Ascending aorta (tissue), 2 donors: ENCODE results near the gene HCFC1. TPM values are rescaled to one million over a fixed set of nuclear protein-coding genes. Genes with fewer than 3 reads are reported as not detected.

Source experiments
- DNase-seq, 2 donors: peaks; one replicate each; pipeline ENCODE4 v3.0.0-alpha.2; 2019; ENCODE audit warnings: low spot score in 2 of 2
- H3K27ac ChIP-seq, 2 donors: fragments of 200-600 bp; sonication (generic); one replicate each; pipeline ENCODE4 v1.5.1; 2016 to 2017; ENCODE audit warnings: mild to moderate bottlenecking in 1 of 2
- H3K27me3 ChIP-seq: fragments of 200-600 bp; sonication (generic); one replicate; pipeline ENCODE4 v1.5.1; 2017
- H3K36me3 ChIP-seq, 2 donors: fragments of 200-600 bp; sonication (generic); one replicate each; pipeline ENCODE4 v1.5.1; 2016
- H3K4me1 ChIP-seq, 2 donors: fragments of 200-600 bp; sonication (generic); one replicate each; pipeline ENCODE4 v1.5.1; 2016 to 2017; ENCODE audit warnings: mild to moderate bottlenecking in 1 of 2
- H3K4me3 ChIP-seq, 2 donors: fragments of 200-600 bp; sonication (generic); one replicate each; pipeline ENCODE4 v1.5.1; 2016 to 2017; ENCODE audit warnings: mild to moderate bottlenecking in 1 of 2
- H3K9me3 ChIP-seq, 2 donors: fragments of 200-600 bp; sonication (generic); one replicate each; pipeline ENCODE4 v1.5.1; 2016
- intact Hi-C: fragments of 100-400 bp; cut with DNase I; formaldehyde crosslinking; loops from one replicate; pipeline ENCODE4 v1.15.1; 2023
- total RNA-seq: library from RNA; depleted of rRNA; stranded (reverse); fragments of >200 nt; gene quantifications from one replicate; pipeline ENCODE4 v1.1.0, GENCODE V29; 2016
- TF ChIP-seq, protein P1 (sequence below), 3 experiments: fragments of 200-600 bp in 2 of 3; fragments of 450-650 bp in 1 of 3; sonication (generic) in 2 of 3; IDR thresholded peaks; one replicate each; pipeline ENCODE4 v1.5.1; 2016 to 2019; ENCODE audit warnings: antibody characterized with exemption in 3 of 3, mild to moderate bottlenecking in 1 of 3, moderate library complexity in 1 of 3

The HCFC1 gene
- total RNA-seq, 1 donor from 2014 or later, result 91.4 TPM

DNA sequence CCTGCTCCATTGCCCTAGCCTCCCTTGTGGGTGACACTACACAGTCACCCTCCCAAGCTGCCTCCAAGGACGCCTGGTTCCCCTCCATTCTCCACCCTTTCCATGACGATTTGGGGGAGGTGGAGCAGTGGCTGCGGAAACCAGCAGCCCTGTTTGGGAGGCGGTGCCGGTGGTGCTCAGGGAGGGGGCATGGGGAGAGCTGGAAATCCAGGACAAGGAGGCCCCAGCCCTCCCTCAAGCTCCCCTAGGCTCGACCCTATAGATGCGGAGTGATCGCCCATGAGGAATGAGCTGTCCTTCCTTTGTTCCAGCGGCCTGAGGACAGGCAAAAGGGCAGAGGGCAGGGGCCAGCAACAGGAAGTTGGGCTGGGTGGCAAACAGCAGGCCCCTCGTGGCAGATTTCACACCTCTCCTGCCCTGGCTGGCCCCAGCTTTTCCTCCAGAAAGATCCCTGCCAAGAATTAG, 23.6 kb downstream of the HCFC1 start:
- H3K27ac ChIP-seq, result no peak overlapping the region
- intact Hi-C loops, result no loop called here
- H3K4me3 ChIP-seq, result no peak overlapping the region

DNA sequence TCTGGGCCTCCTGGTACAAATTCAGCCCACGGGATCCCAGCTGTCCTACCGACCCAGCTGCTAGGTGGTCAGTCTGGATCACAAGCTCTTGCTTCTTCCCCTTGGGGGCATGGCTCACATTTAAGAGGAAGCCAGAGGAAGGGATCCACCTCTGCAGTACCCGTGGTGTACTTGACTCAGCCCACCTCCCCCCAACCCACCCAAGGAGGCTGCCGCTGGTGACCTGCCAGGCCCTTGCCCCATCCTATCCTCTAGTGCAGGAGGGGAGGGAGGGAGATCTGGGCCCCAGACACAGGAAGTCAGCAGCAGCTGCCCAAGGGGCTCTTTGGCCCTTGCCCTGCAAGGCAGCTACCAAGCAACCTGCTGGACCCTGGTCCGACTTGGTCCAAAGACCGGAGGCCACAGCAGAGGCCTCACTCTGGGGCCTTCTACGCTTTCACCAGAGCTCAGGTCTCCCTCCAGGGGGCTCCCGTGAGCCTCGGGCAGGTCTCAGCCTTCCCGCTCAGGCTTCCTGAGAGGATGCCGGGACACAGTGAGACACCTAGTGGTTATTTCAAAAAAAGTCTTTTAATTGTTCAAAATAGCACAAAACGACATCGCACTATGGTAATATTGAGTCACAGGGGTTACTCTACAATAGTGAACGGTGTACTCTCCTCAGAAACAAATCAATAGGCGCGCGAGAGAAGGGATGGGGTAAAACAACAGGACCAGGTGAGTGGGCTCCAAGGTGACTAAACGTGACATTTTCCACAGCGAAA, 24.4 kb downstream of the HCFC1 start:
- H3K27ac ChIP-seq, result peak overlapping the region in 1 of 2 donors; percentile 12
- H3K36me3 ChIP-seq, result peaks cover 35 to 37% of the 10 kb centered on the region in 2 donors
- H3K27me3 ChIP-seq, result no peaks in the 10 kb centered on the region
- peak in 1 of 2 donors; percentile 83 for DNase-seq
- intact Hi-C loops, result loop anchor here (2.0 kb wide), 1 partner anchor 24 kb away; no protein-coding TSS in a partner anchor
- H3K9me3 ChIP-seq, result no peaks in the 10 kb centered on the region
- TF ChIP-seq, protein P1, sequence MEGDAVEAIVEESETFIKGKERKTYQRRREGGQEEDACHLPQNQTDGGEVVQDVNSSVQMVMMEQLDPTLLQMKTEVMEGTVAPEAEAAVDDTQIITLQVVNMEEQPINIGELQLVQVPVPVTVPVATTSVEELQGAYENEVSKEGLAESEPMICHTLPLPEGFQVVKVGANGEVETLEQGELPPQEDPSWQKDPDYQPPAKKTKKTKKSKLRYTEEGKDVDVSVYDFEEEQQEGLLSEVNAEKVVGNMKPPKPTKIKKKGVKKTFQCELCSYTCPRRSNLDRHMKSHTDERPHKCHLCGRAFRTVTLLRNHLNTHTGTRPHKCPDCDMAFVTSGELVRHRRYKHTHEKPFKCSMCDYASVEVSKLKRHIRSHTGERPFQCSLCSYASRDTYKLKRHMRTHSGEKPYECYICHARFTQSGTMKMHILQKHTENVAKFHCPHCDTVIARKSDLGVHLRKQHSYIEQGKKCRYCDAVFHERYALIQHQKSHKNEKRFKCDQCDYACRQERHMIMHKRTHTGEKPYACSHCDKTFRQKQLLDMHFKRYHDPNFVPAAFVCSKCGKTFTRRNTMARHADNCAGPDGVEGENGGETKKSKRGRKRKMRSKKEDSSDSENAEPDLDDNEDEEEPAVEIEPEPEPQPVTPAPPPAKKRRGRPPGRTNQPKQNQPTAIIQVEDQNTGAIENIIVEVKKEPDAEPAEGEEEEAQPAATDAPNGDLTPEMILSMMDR (IDR thresholded peaks at IDR 0.05), result peak; percentile 68 to 77 (median 71)
- H3K4me1 ChIP-seq, result peaks cover 0 to 2% of the 10 kb centered on the region in 2 donors
- H3K4me3 ChIP-seq, result no peak overlapping the region

More for the DNA sequence above, 23.6 kb downstream of the HCFC1 start:
- TF ChIP-seq, protein P1 (IDR thresholded peaks at IDR 0.05), result no peak
- no peaks in the 10 kb centered on the region for H3K27me3 ChIP-seq
- no peak for DNase-seq
- H3K36me3 ChIP-seq, result peaks cover 42 to 43% of the 10 kb centered on the region in 2 donors
- peaks cover 4 to 10% of the 10 kb centered on the region in 2 donors for H3K4me1 ChIP-seq
- H3K9me3 ChIP-seq, result no peaks in the 10 kb centered on the region

DNA sequence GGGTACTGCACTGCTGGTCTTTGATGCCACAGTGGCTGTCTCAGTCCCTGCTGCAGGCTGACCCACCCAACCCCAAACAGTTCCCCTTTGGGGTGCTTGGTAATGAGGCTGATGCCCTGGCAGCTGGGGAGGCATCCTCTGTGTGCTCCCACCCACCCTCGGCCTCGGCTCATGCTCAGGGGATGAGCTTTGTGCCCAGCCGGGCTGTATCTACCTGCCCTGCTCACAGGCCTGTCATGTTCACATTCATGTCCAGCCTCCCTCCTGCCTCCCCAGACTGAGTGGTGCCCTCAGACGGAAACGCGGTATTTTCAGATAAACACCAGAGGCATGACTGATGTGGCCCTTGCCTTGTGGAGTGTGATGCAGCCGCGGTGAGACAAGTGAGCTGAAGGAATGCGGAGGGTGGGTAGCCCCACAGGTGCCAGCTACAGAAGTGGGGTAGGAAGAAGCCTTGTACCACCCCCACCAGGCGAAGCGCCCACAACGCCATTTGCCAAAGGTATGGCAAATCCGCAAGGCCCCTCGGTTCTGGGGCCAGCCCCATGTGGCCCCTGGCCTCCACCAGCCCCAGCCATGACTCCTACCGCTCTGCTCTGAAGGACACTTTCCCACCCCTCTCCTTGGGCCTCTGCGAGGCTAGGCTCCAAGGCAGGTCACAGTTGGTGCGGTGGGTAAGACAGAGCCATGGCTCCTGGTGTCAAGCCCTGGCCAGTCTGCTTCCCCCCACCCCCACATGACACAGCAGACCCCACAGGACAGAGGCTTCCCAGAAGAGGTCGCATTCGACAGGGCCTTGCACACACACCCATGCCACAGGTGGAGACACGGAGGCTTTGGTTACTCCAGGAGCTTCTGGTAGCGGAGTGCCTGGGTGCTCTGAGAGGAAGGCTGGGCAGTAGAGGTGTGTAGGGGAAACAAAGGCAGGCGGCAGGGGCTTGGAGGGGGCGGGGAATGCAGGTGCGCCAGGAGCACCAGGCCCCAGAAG, 25.4 kb downstream of the HCFC1 start:
- Histone ChIP-seq H3K27me3 (no peaks in the 10 kb centered on the region), H3K9me3 (no peaks in the 10 kb centered on the region), H3K4me1 (no peaks in the 10 kb centered on the region), H3K4me3 (no peak overlapping the region), H3K36me3 (peaks cover 25 to 29% of the 10 kb centered on the region in 2 donors), H3K27ac (no peak overlapping the region)
- TF ChIP-seq, protein P1 (IDR thresholded peaks at IDR 0.05), result no peak
- intact Hi-C loops, result loop anchor here (2.0 kb wide), 1 partner anchor 23 kb away; no protein-coding TSS in a partner anchor
- no peak for DNase-seq

DNA sequence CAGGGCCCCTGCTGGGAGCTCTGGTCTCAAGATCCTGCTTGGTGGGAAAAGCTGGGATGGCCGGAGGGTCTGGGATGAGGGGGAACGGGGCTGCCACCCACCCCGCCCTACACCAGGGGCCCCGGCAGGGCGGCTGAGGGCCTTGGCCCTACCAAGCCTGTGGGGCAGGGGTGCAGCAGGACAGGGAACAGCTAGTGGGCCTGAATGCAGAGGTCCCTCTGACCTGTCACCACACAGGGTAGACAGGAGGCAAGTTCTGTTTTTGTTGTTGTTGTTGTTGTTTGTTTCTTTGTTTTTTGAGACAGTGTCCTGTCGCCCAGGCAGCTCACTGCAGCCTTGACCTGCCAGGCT, 26.8 kb downstream of the HCFC1 start:
- Histone ChIP-seq H3K27me3 (no peaks in the 10 kb centered on the region), H3K4me3 (peak overlapping the region in 1 of 2 donors; percentile 48), H3K4me1 (no peaks in the 10 kb centered on the region), H3K9me3 (no peaks in the 10 kb centered on the region), H3K36me3 (peaks cover 11 to 15% of the 10 kb centered on the region in 2 donors), H3K27ac (no peak overlapping the region)
- no peak for DNase-seq
- intact Hi-C loops, result no loop called here
- TF ChIP-seq, protein P1 (IDR thresholded peaks at IDR 0.05), result no peak

DNA sequence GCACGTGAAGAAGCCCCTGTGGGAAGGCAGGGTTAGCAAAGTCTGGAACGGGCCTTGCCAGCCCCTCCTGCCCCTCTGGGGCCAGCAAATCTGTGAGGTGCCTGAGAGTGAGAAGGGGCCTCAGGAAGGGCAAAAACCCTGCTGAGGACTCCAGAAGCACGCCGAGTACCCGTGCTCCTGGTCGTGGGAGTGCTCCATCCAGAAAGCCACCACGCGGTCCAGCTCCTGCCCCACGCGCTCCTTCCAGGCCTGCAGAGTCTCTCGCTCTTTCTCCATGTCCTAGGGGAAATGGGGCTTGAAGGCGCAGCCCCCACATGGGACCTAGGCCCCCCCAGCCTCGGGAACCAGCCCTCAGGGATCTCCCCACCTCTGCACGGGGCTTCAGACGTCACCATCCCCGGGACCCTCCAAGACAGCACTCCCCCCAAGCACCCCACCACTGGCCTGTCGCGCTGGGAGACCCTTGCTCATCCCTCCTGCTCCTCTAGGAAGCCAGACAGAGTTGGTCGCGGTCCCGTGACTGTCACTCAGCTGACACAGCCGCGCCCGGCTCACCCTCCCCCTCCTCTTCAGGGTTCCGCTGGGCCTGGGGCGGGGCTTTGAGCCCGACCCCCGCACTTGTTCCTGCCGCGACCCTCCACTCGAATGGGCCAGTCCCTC, 27.3 kb downstream of the HCFC1 start, which contains the start of gene RENBP:
Gene RENBP (minus strand): TSS at position 504 of the 660 bp plus-strand sequence. CDS start 33 bp downstream, at position 471.
- Histone ChIP-seq H3K27me3 (no peaks in the 10 kb centered on the region), H3K4me1 (no peaks in the 10 kb centered on the region), H3K36me3 (peaks cover 5 to 9% of the 10 kb centered on the region in 2 donors), H3K27ac (no peak within 1 kb of the TSS), H3K4me3 (peak within 1 kb of the TSS; percentile 21 to 48), H3K9me3 (no peaks in the 10 kb centered on the region)
- intact Hi-C loops, result no loop called here
- TF ChIP-seq, protein P1 (IDR thresholded peaks at IDR 0.05), result no peak
- DNase-seq, result no peak
